HL-60 (cell line): ENCODE results near the gene KIF26B.

Source experiments
- DNase-seq, 2 experiments: peaks; one replicate each; pipeline ENCODE4 v3.0.0-alpha.2; 2010 to 2020; ENCODE audit warnings: low read depth in 1 of 2, low spot score in 1 of 2
- H3K27ac ChIP-seq: fragments of 250-450 bp; sonication (Bioruptor Pico); replicated peaks from 2 replicates; pipeline ENCODE4 v1.5.1; 2020; ENCODE audit warnings: mild to moderate bottlenecking, moderate library complexity
- H3K27me3 ChIP-seq: fragments of 250-450 bp; sonication (Bioruptor Pico); 2 replicates; pipeline ENCODE4 v1.5.1; 2021; ENCODE audit warnings: mild to moderate bottlenecking, moderate library complexity; ENCODE audit not compliant: insufficient read depth, poor library complexity, severe bottlenecking
- H3K4me3 ChIP-seq: replicated peaks from 2 replicates; pipeline ENCODE4 v1.5.1; 2011; ENCODE audit warnings: mild to moderate bottlenecking, control low read depth, low read length; ENCODE audit not compliant: insufficient read depth
- CTCF ChIP-seq: IDR thresholded peaks from one replicate; pipeline ENCODE4 v1.5.1; 2011; ENCODE audit warnings: low read length, control low read depth, inconsistent platforms; ENCODE audit not compliant: insufficient read depth
- GABPA ChIP-seq: IDR thresholded peaks from 2 replicates; pipeline ENCODE4 v1.6.1; 2012; ENCODE audit warnings: low read depth
- POLR2AphosphoS5 ChIP-seq: IDR thresholded peaks from 2 replicates; pipeline ENCODE4 v1.6.1; 2012; ENCODE audit warnings: low read depth
- REST ChIP-seq: IDR thresholded peaks from 2 replicates; pipeline ENCODE4 v1.6.1; 2012; ENCODE audit warnings: low read depth; ENCODE audit not compliant: insufficient replicate concordance
- SPI1 ChIP-seq: IDR thresholded peaks from 2 replicates; pipeline ENCODE4 v1.6.1; 2012; ENCODE audit warnings: low read depth, mild to moderate bottlenecking, borderline replicate concordance

Gene KIF26B

GRCh38 chr1:245598524-245599305 is 443.9 kb downstream of the KIF26B start:
- no peak overlapping the region for H3K27ac ChIP-seq
- TF ChIP-seq CTCF (no peak), REST (no peak), SPI1 (no peak), POLR2AphosphoS5 (no peak), GABPA (no peak)
- no peaks in the 10 kb centered on the region for H3K27me3 ChIP-seq
- no peak overlapping the region for H3K4me3 ChIP-seq
- DNase-seq: no peak

GRCh38 chr1:245599371-245600174 is 444.8 kb downstream of the KIF26B start:
- H3K27ac ChIP-seq: no peak overlapping the region
- no peaks in the 10 kb centered on the region for H3K27me3 ChIP-seq
- no peak overlapping the region for H3K4me3 ChIP-seq
- DNase-seq: peak; percentile 88 to 95
- TF ChIP-seq CTCF (no peak), REST (peak; percentile 19)

- TF ChIP-seq SPI1: no peak
- Histone ChIP-seq H3K27me3 (no peaks in the 10 kb centered on the region), H3K4me3 (no peak overlapping the region), H3K27ac (no peak overlapping the region)
- DNase-seq: no peak
These were observed 445.9 kb downstream of the KIF26B start for GRCh38 chr1:245600658-245601057.

- Histone ChIP-seq H3K27ac (no peak overlapping the region), H3K27me3 (no peaks in the 10 kb centered on the region), H3K4me3 (no peak overlapping the region)
- DNase-seq: no peak
- no peak for TF ChIP-seq CTCF
- TF ChIP-seq POLR2AphosphoS5: no peak
- TF ChIP-seq SPI1: no peak
These were observed 448.6 kb downstream of the KIF26B start for GRCh38 chr1:245603311-245603865.
